Adrenal gland (tissue), 12 donors: ENCODE results near the gene USP6NL. TPM values are rescaled to one million over a fixed set of nuclear protein-coding genes. Genes with fewer than 3 reads are reported as not detected.
"Not testable (repeated sequence)": the region's sequence is repeated elsewhere in the genome, so short reads cannot be mapped to it uniquely, and the experiment has no call there.

ENCODE experiments used
- DNase-seq, 7 donors: peaks; one replicate each; pipeline ENCODE4 v3.0.0-alpha.2; 2019 to 2020
- H3K27ac ChIP-seq, 5 donors: fragments of 200-600 bp; sonication (generic) in 4 of 5; 1 replicate in 3 of 5; 2 replicates in 2 of 5; pipeline versions ENCODE4 v1.5.1 to v1.8.0; 2016 to 2020; ENCODE audit warnings: mild to moderate bottlenecking in 1 of 5
- H3K27me3 ChIP-seq: fragments of 200-600 bp; 2 replicates; pipeline ENCODE4 v1.8.0; 2021
- H3K36me3 ChIP-seq, 2 donors: fragments of 200-600 bp; replicated peaks in 1 of 2; 1 replicate in 1 of 2; 2 replicates in 1 of 2; pipeline versions ENCODE4 v1.5.1 to v1.8.0; 2018 to 2022
- H3K4me1 ChIP-seq, 2 donors: fragments of 200-600 bp; replicated peaks in 1 of 2; 1 replicate in 1 of 2; 2 replicates in 1 of 2; pipeline versions ENCODE4 v1.5.1 to v1.8.0; 2018 to 2021
- H3K4me3 ChIP-seq, 4 donors: fragments of 200-600 bp; sonication (generic) in 3 of 4; one replicate each; pipeline ENCODE4 v1.5.1; 2016 to 2018
- H3K9me3 ChIP-seq, 3 donors: fragments of 200-600 bp; sonication (generic) in 1 of 3; replicated peaks in 1 of 3; 1 replicate in 2 of 3; 2 replicates in 1 of 3; pipeline versions ENCODE4 v1.5.1 to v1.8.0; 2016 to 2021
- CTCF ChIP-seq, 6 experiments: fragments of 450-650 bp in 4 of 6; fragments of 200-600 bp in 2 of 6; sonication (generic) in 1 of 6; IDR thresholded peaks; 1 replicate in 5 of 6; 2 replicates in 1 of 6; pipeline versions ENCODE4 v1.5.1 to v1.8.0; 2016 to 2021; ENCODE audit warnings: antibody characterized with exemption in 6 of 6, mild to moderate bottlenecking in 2 of 6, moderate library complexity in 1 of 6
- POLR2A ChIP-seq, 2 donors: fragments of 450-650 bp; IDR thresholded peaks; one replicate each; pipeline ENCODE4 v1.6.1; 2017; ENCODE audit warnings: antibody characterized with exemption in 2 of 2, mild to moderate bottlenecking in 2 of 2, moderate library complexity in 1 of 2
- WGBS, 4 donors: extraction: QIAGEN DNeasy Blood & Tissue Kit in 2 of 4; methylation state at CpG; one replicate each; pipeline versions ENCODE4 v1.1.5 to v1.1.7; 2013 to 2017; 5-methylcytosine and 5-hydroxymethylcytosine counted together
- intact Hi-C, 2 donors: fragments of 100-400 bp; cut with DNase I; formaldehyde crosslinking; loops; one replicate each; pipeline versions ENCODE4 v1.14.1 to v1.15.0; 2022 to 2023
- polyA plus RNA-seq, 3 donors: library from polyadenylated mRNA; stranded (reverse); fragments of 200-250 nt in 2 of 3; fragments of 350-450 nt in 1 of 3; fragmentation: Illumina TruSeq in 1 of 3; extraction: RNeasy Lipid Tissue Mini Kit (QIAGEN cat#74804) in 1 of 3; gene quantifications; one replicate each; pipeline ENCODE4 v1.2.3, GENCODE V29; 2013 to 2014
- total RNA-seq, 9 donors: library from RNA; depleted of rRNA in 4 of 9; stranded (reverse); fragments of >200 nt in 4 of 9; fragments of 120-200 nt in 1 of 9; fragmentation: NEBNext Ultra II Directional in 1 of 9; extraction: Animal tissue kit (Norgen Biotek cat#: 25700) in 1 of 9; gene quantifications; one replicate each; pipeline versions ENCODE4 v1.1.0 to v1.2.4, GENCODE V29; 2013 to 2023
- donor health status: healthy with polysubstance abuse.
- donor health status: Bipolar disorder and iron deficiency.
- donor health status: DM: yes; HTN: yes; CAD: no.
- donor health status: DM: no; HTN: no; CAD: no.
- donor health status: DM: no; HTN: no; CAD: no.
- donor health status: DM: yes; HTN: yes; CAD: no.

USP6NL gene
- total and polyA plus RNA-seq, 12 donors = 3.5 to 35.1 (median 19.8) TPM

GRCh38 chr10:11629731-11630130 lies 18.3 kb upstream of the USP6NL start:
- no peaks in the 10 kb centered on the region for H3K9me3 ChIP-seq
- no peaks in the 10 kb centered on the region for H3K36me3 ChIP-seq
- H3K27me3 ChIP-seq = no peaks in the 10 kb centered on the region
- intact Hi-C loops = no loop called here
- 91 to 93% (median 92%) methylated on average over 6 of the region's 6 CpGs for WGBS, 4 donors
- TF ChIP-seq POLR2A (IDR thresholded peaks at IDR 0.05) (no peak), CTCF (IDR thresholded peaks at IDR 0.05) (no peak)
- no peak for DNase-seq
- H3K27ac ChIP-seq = no peak overlapping the region
- H3K4me1 ChIP-seq = no peaks in the 10 kb centered on the region
- no peak overlapping the region for H3K4me3 ChIP-seq

GRCh38 chr10:11627941-11628340 lies 16.5 kb upstream of the USP6NL start:
- H3K4me3 ChIP-seq, H3K9me3 ChIP-seq, H3K36me3 ChIP-seq, H3K27me3 ChIP-seq, H3K4me1 ChIP-seq, DNase-seq, H3K27ac ChIP-seq, intact Hi-C loops: not testable (repeated sequence)
- WGBS, 4 donors = 80 to 88% (median 85%) methylated on average over 8 of the region's 8 CpGs

- no peaks in the 10 kb centered on the region for H3K27me3 ChIP-seq
- no peaks in the 10 kb centered on the region for H3K9me3 ChIP-seq
- H3K36me3 ChIP-seq = no peaks in the 10 kb centered on the region
- no peak overlapping the region for H3K27ac ChIP-seq
- no peak for TF ChIP-seq POLR2A (IDR thresholded peaks at IDR 0.05)
- no peak for TF ChIP-seq CTCF (IDR thresholded peaks at IDR 0.05)
- intact Hi-C loops = no loop called here
- no peak for DNase-seq
- no peaks in the 10 kb centered on the region for H3K4me1 ChIP-seq
- WGBS, 4 donors = 75 to 90% (median 83%) methylated on average over 2 to 3 of the region's 3 CpGs
- no peak overlapping the region for H3K4me3 ChIP-seq
These were observed 14.6 kb upstream of the USP6NL start for GRCh38 chr10:11626071-11626470.

GRCh38 chr10:11625019-11625735 lies 13.7 kb upstream of the USP6NL start:
- Histone ChIP-seq H3K4me3 (no peak overlapping the region), H3K27ac (no peak overlapping the region), H3K36me3 (no peaks in the 10 kb centered on the region), H3K9me3 (no peaks in the 10 kb centered on the region), H3K4me1 (no peaks in the 10 kb centered on the region), H3K27me3 (no peaks in the 10 kb centered on the region)
- peak in 1 of 7 donors; percentile 12 for DNase-seq
- 72 to 78% (median 77%) methylated on average over 9 of the region's 9 CpGs for WGBS, 4 donors
- TF ChIP-seq POLR2A (IDR thresholded peaks at IDR 0.05) (no peak), CTCF (IDR thresholded peaks at IDR 0.05) (no peak)
- intact Hi-C loops = no loop called here

GRCh38 chr10:11617233-11617632 lies 5.8 kb upstream of the USP6NL start:
- DNase-seq = no peak
- intact Hi-C loops = loop anchor here in 1 of 2 donors (10.0 kb wide), 1 partner anchor 108 kb away; no protein-coding TSS in a partner anchor
- no peaks in the 10 kb centered on the region for H3K36me3 ChIP-seq
- no peaks in the 10 kb centered on the region for H3K9me3 ChIP-seq
- H3K4me3 ChIP-seq = no peak overlapping the region
- no peak overlapping the region for H3K27ac ChIP-seq
- H3K27me3 ChIP-seq = no peaks in the 10 kb centered on the region
- H3K4me1 ChIP-seq = no peaks in the 10 kb centered on the region
- TF ChIP-seq CTCF (IDR thresholded peaks at IDR 0.05) (no peak), POLR2A (IDR thresholded peaks at IDR 0.05) (no peak)
